Measurements from ENCODE around the gene SORD.
"Not testable (repeated sequence)": the region's sequence is repeated elsewhere in the genome, so short reads cannot be mapped to it uniquely, and the experiment has no call there.

The SORD gene

GRCh38 chr15:45079628-45080246 is 56.7 kb downstream of the SORD start:
- not testable (repeated sequence) for H3K36me3 ChIP-seq (ENCODE audit: control insufficient read depth, insufficient read depth, low read length); H3K9ac ChIP-seq (ENCODE audit: low read length); H3K4me3 ChIP-seq (ENCODE audit: low read length); H3K27me3 ChIP-seq (ENCODE audit: control insufficient read depth, insufficient read depth, low read length); H3K9me3 ChIP-seq (ENCODE audit: control insufficient read depth, low read length)
- H3K4me1 ChIP-seq (ENCODE audit: control insufficient read depth, insufficient read depth, low read length), result peaks cover 45% of the 10 kb centered on the region

- not testable (repeated sequence) for H3K4me3 ChIP-seq (ENCODE audit: low read length); H3K27me3 ChIP-seq (ENCODE audit: control insufficient read depth, insufficient read depth, low read length); H3K36me3 ChIP-seq (ENCODE audit: control insufficient read depth, insufficient read depth, low read length); H3K9me3 ChIP-seq (ENCODE audit: control insufficient read depth, low read length); H3K9ac ChIP-seq (ENCODE audit: low read length)
- H3K4me1 ChIP-seq (ENCODE audit: control insufficient read depth, insufficient read depth, low read length), result peaks cover 50% of the 10 kb centered on the region
Observed at GRCh38 chr15:45080593-45080992, 57.6 kb downstream of the SORD start.

GRCh38 chr15:45082412-45082811 is 59.4 kb downstream of the SORD start:
- not testable (repeated sequence) for H3K27me3 ChIP-seq (ENCODE audit: control insufficient read depth, insufficient read depth, low read length); H3K4me3 ChIP-seq (ENCODE audit: low read length); H3K9me3 ChIP-seq (ENCODE audit: control insufficient read depth, low read length); H3K36me3 ChIP-seq (ENCODE audit: control insufficient read depth, insufficient read depth, low read length); H3K9ac ChIP-seq (ENCODE audit: low read length)
- peaks cover 57% of the 10 kb centered on the region for H3K4me1 ChIP-seq (ENCODE audit: control insufficient read depth, insufficient read depth, low read length)

GRCh38 chr15:45083223-45083622 is 60.2 kb downstream of the SORD start:
- no peaks in the 10 kb centered on the region for H3K9me3 ChIP-seq (ENCODE audit: control insufficient read depth, low read length)
- H3K9ac ChIP-seq (ENCODE audit: low read length), result no peak overlapping the region
- no peak overlapping the region for H3K4me3 ChIP-seq (ENCODE audit: low read length)
- H3K4me1 ChIP-seq (ENCODE audit: control insufficient read depth, insufficient read depth, low read length), result peaks cover 53% of the 10 kb centered on the region
- H3K27me3 ChIP-seq (ENCODE audit: control insufficient read depth, insufficient read depth, low read length), result peaks cover 8% of the 10 kb centered on the region
- no peaks in the 10 kb centered on the region for H3K36me3 ChIP-seq (ENCODE audit: control insufficient read depth, insufficient read depth, low read length)

GRCh38 chr15:45084163-45084562 is 61.2 kb downstream of the SORD start:
- Histone ChIP-seq H3K4me1 (ENCODE audit: control insufficient read depth, insufficient read depth, low read length) (peaks cover 55% of the 10 kb centered on the region), H3K36me3 (ENCODE audit: control insufficient read depth, insufficient read depth, low read length) (no peaks in the 10 kb centered on the region), H3K27me3 (ENCODE audit: control insufficient read depth, insufficient read depth, low read length) (peaks cover 11% of the 10 kb centered on the region), H3K4me3 (ENCODE audit: low read length) (no peak overlapping the region), H3K9ac (ENCODE audit: low read length) (no peak overlapping the region), H3K9me3 (ENCODE audit: control insufficient read depth, low read length) (no peaks in the 10 kb centered on the region)

- H3K36me3 ChIP-seq (ENCODE audit: control insufficient read depth, insufficient read depth, low read length), result no peaks in the 10 kb centered on the region
- peaks cover 34% of the 10 kb centered on the region for H3K4me1 ChIP-seq (ENCODE audit: control insufficient read depth, insufficient read depth, low read length)
- peaks cover 11% of the 10 kb centered on the region for H3K27me3 ChIP-seq (ENCODE audit: control insufficient read depth, insufficient read depth, low read length)
- no peaks in the 10 kb centered on the region for H3K9me3 ChIP-seq (ENCODE audit: control insufficient read depth, low read length)
- H3K9ac ChIP-seq (ENCODE audit: low read length), result no peak overlapping the region
- H3K4me3 ChIP-seq (ENCODE audit: low read length), result no peak overlapping the region
Observed at GRCh38 chr15:45087513-45087912, 64.5 kb downstream of the SORD start.

- H3K9ac ChIP-seq (ENCODE audit: low read length), result no peak overlapping the region
- no peaks in the 10 kb centered on the region for H3K36me3 ChIP-seq (ENCODE audit: control insufficient read depth, insufficient read depth, low read length)
- no peaks in the 10 kb centered on the region for H3K9me3 ChIP-seq (ENCODE audit: control insufficient read depth, low read length)
- peaks cover 21% of the 10 kb centered on the region for H3K4me1 ChIP-seq (ENCODE audit: control insufficient read depth, insufficient read depth, low read length)
- H3K27me3 ChIP-seq (ENCODE audit: control insufficient read depth, insufficient read depth, low read length), result peaks cover 11% of the 10 kb centered on the region
- no peak overlapping the region for H3K4me3 ChIP-seq (ENCODE audit: low read length)
Observed at GRCh38 chr15:45088801-45089711, 66.1 kb downstream of the SORD start.

GRCh38 chr15:45089712-45090373 is 66.8 kb downstream of the SORD start:
- Histone ChIP-seq H3K4me1 (ENCODE audit: control insufficient read depth, insufficient read depth, low read length) (peaks cover 18% of the 10 kb centered on the region), H3K27me3 (ENCODE audit: control insufficient read depth, insufficient read depth, low read length) (peaks cover 11% of the 10 kb centered on the region), H3K4me3 (ENCODE audit: low read length) (no peak overlapping the region), H3K9ac (ENCODE audit: low read length) (no peak overlapping the region), H3K36me3 (ENCODE audit: control insufficient read depth, insufficient read depth, low read length) (no peaks in the 10 kb centered on the region), H3K9me3 (ENCODE audit: control insufficient read depth, low read length) (no peaks in the 10 kb centered on the region)

- Histone ChIP-seq H3K9ac (ENCODE audit: low read length) (no peak overlapping the region), H3K27me3 (ENCODE audit: control insufficient read depth, insufficient read depth, low read length) (peaks cover 11% of the 10 kb centered on the region), H3K4me1 (ENCODE audit: control insufficient read depth, insufficient read depth, low read length) (peaks cover 12% of the 10 kb centered on the region), H3K9me3 (ENCODE audit: control insufficient read depth, low read length) (no peaks in the 10 kb centered on the region), H3K4me3 (ENCODE audit: low read length) (no peak overlapping the region), H3K36me3 (ENCODE audit: control insufficient read depth, insufficient read depth, low read length) (no peaks in the 10 kb centered on the region)
Observed at GRCh38 chr15:45091161-45091560, 68.2 kb downstream of the SORD start.

- Histone ChIP-seq H3K4me3 (ENCODE audit: low read length) (no peak overlapping the region), H3K9ac (ENCODE audit: low read length) (no peak overlapping the region), H3K36me3 (ENCODE audit: control insufficient read depth, insufficient read depth, low read length) (no peaks in the 10 kb centered on the region), H3K27me3 (ENCODE audit: control insufficient read depth, insufficient read depth, low read length) (peaks cover 11% of the 10 kb centered on the region), H3K4me1 (ENCODE audit: control insufficient read depth, insufficient read depth, low read length) (peaks cover 12% of the 10 kb centered on the region), H3K9me3 (ENCODE audit: control insufficient read depth, low read length) (no peaks in the 10 kb centered on the region)
Observed at GRCh38 chr15:45091576-45091975, 68.6 kb downstream of the SORD start.

- Histone ChIP-seq H3K9ac (ENCODE audit: low read length) (no peak overlapping the region), H3K27me3 (ENCODE audit: control insufficient read depth, insufficient read depth, low read length) (peaks cover 3% of the 10 kb centered on the region), H3K9me3 (ENCODE audit: control insufficient read depth, low read length) (no peaks in the 10 kb centered on the region), H3K4me3 (ENCODE audit: low read length) (no peak overlapping the region), H3K4me1 (ENCODE audit: control insufficient read depth, insufficient read depth, low read length) (peaks cover 17% of the 10 kb centered on the region), H3K36me3 (ENCODE audit: control insufficient read depth, insufficient read depth, low read length) (no peaks in the 10 kb centered on the region)
Observed at GRCh38 chr15:45093013-45093412, 70.0 kb downstream of the SORD start.
